HK-2 (cell line): Measurements from ENCODE around the gene HECTD4.

Source experiments
- DNase-seq: peaks from one replicate; pipeline ENCODE4 v3.0.0-alpha.2; 2018; ENCODE audit not compliant: unreplicated experiment

Gene HECTD4

GRCh38 chr12:112178796-112179195 lies 203.4 kb downstream of the HECTD4 start:
- no peak for DNase-seq

GRCh38 chr12:112176321-112177010 lies 205.8 kb downstream of the HECTD4 start:
- DNase-seq: no peak

GRCh38 chr12:112175361-112176155 lies 206.7 kb downstream of the HECTD4 start:
- no peak for DNase-seq

GRCh38 chr12:112172556-112173324 lies 209.5 kb downstream of the HECTD4 start:
- no peak for DNase-seq

- DNase-seq: no peak
These were observed 211.1 kb downstream of the HECTD4 start for GRCh38 chr12:112170971-112171596.

GRCh38 chr12:112170376-112170775 lies 211.9 kb downstream of the HECTD4 start:
- DNase-seq: peak; percentile 24

- DNase-seq: no peak
These were observed 212.3 kb downstream of the HECTD4 start for GRCh38 chr12:112169966-112170365.

GRCh38 chr12:112169161-112169872 lies 212.9 kb downstream of the HECTD4 start:
- no peak for DNase-seq

- DNase-seq: no peak
These were observed 213.7 kb downstream of the HECTD4 start for GRCh38 chr12:112168561-112168971.

- DNase-seq: no peak
These were observed 214.3 kb downstream of the HECTD4 start for GRCh38 chr12:112167718-112168525.

GRCh38 chr12:112167031-112167461 lies 215.2 kb downstream of the HECTD4 start:
- no peak for DNase-seq

GRCh38 chr12:112166051-112167015 lies 215.9 kb downstream of the HECTD4 start:
- no peak for DNase-seq

- no peak for DNase-seq
These were observed 216.6 kb downstream of the HECTD4 start for GRCh38 chr12:112165624-112166023.

GRCh38 chr12:112164011-112164660 lies 218.1 kb downstream of the HECTD4 start:
- DNase-seq: no peak

- no peak for DNase-seq
These were observed 218.7 kb downstream of the HECTD4 start for GRCh38 chr12:112163471-112163991.

GRCh38 chr12:112163056-112163455 lies 219.2 kb downstream of the HECTD4 start:
- no peak for DNase-seq

- DNase-seq: no peak
These were observed 219.9 kb downstream of the HECTD4 start for GRCh38 chr12:112162241-112162790.

- no peak for DNase-seq
These were observed 220.5 kb downstream of the HECTD4 start for GRCh38 chr12:112161711-112162110.
